Liver (tissue), 9 donors: ENCODE data around the gene TAPT1. TPM values are rescaled to one million over a fixed set of nuclear protein-coding genes. Genes with fewer than 3 reads are reported as not detected.

ENCODE experiments used
- DNase-seq: peaks from one replicate; pipeline ENCODE4 v3.0.0-alpha.2; 2017; ENCODE audit warnings: low spot score
- H3K27ac ChIP-seq, 2 donors: one replicate each; pipeline ENCODE4 v1.7.0; 2013; ENCODE audit warnings: inconsistent platforms in 2 of 2, low read length in 2 of 2, control low read depth in 1 of 2, low read depth in 1 of 2, mild to moderate bottlenecking in 1 of 2
- H3K27me3 ChIP-seq, 4 donors: one replicate each; pipeline versions ENCODE4 v1.6.1 to v1.7.0; 2013; ENCODE audit warnings: low read length in 3 of 4, inconsistent platforms in 1 of 4, mild to moderate bottlenecking in 1 of 4, moderate library complexity in 1 of 4; ENCODE audit not compliant: control insufficient read depth in 4 of 4, insufficient read depth in 4 of 4
- H3K36me3 ChIP-seq, 4 donors: one replicate each; pipeline versions ENCODE4 v1.6.1 to v1.7.0; 2013; ENCODE audit warnings: low read length in 3 of 4, mild to moderate bottlenecking in 3 of 4, low read depth in 1 of 4, moderate library complexity in 1 of 4; ENCODE audit not compliant: control insufficient read depth in 4 of 4, insufficient read depth in 3 of 4
- H3K4me1 ChIP-seq, 4 donors: one replicate each; pipeline versions ENCODE4 v1.6.1 to v1.7.0; 2013; ENCODE audit warnings: low read length in 3 of 4, mild to moderate bottlenecking in 3 of 4, moderate library complexity in 1 of 4; ENCODE audit not compliant: control insufficient read depth in 4 of 4, insufficient read depth in 4 of 4
- H3K4me3 ChIP-seq, 3 donors: one replicate each; pipeline versions ENCODE4 v1.6.1 to v1.7.0; 2013; ENCODE audit warnings: low read length in 3 of 3, control low read depth in 1 of 3, low read depth in 1 of 3, mild to moderate bottlenecking in 1 of 3
- H3K9ac ChIP-seq, 2 donors: one replicate each; pipeline ENCODE4 v1.7.0; 2013; ENCODE audit warnings: low read length in 2 of 2, mild to moderate bottlenecking in 2 of 2, moderate library complexity in 2 of 2, control low read depth in 1 of 2, low read depth in 1 of 2
- H3K9me3 ChIP-seq, 4 donors: one replicate each; pipeline versions ENCODE4 v1.6.1 to v1.7.0; 2013; ENCODE audit warnings: low read length in 3 of 4; ENCODE audit not compliant: control insufficient read depth in 4 of 4
- ATF3 ChIP-seq: IDR thresholded peaks from 2 replicates; pipeline ENCODE4 v1.6.1; 2016; ENCODE audit warnings: antibody characterized with exemption
- EGR1 ChIP-seq, 2 donors: IDR thresholded peaks; 2 replicates each; pipeline ENCODE4 v1.6.1; 2016 to 2018; ENCODE audit warnings: antibody characterized with exemption in 2 of 2, low read depth in 2 of 2
- FOXA1 ChIP-seq: IDR thresholded peaks from 2 replicates; pipeline ENCODE4 v1.6.1; 2016; ENCODE audit warnings: antibody characterized with exemption
- FOXA2 ChIP-seq: IDR thresholded peaks from 2 replicates; pipeline ENCODE4 v1.6.1; 2016; ENCODE audit warnings: antibody characterized with exemption
- HNF4G ChIP-seq: IDR thresholded peaks from 2 replicates; pipeline ENCODE4 v1.6.1; 2016; ENCODE audit warnings: antibody characterized with exemption
- JUND ChIP-seq, 2 donors: IDR thresholded peaks; 2 replicates each; pipeline ENCODE4 v1.6.1; 2016; ENCODE audit warnings: antibody characterized with exemption in 2 of 2
- NR2F2 ChIP-seq: IDR thresholded peaks from 2 replicates; pipeline ENCODE4 v1.6.1; 2016; ENCODE audit warnings: antibody characterized with exemption
- RAD21 ChIP-seq, 2 donors: IDR thresholded peaks; 2 replicates each; pipeline ENCODE4 v1.6.1; 2016; ENCODE audit warnings: antibody characterized with exemption in 2 of 2, mild to moderate bottlenecking in 2 of 2
- RXRA ChIP-seq, 2 donors: IDR thresholded peaks; 2 replicates each; pipeline ENCODE4 v1.6.1; 2017 to 2018; ENCODE audit warnings: antibody characterized with exemption in 2 of 2, mild to moderate bottlenecking in 1 of 2
- SP1 ChIP-seq: IDR thresholded peaks from 2 replicates; pipeline ENCODE4 v1.6.1; 2018; ENCODE audit warnings: antibody characterized with exemption, mild to moderate bottlenecking
- TAF1 ChIP-seq: conservative IDR thresholded peaks from 2 replicates; pipeline ENCODE4 v1.6.1; 2016; ENCODE audit warnings: antibody characterized with exemption, mild to moderate bottlenecking
- YY1 ChIP-seq: IDR thresholded peaks from 2 replicates; pipeline ENCODE4 v1.6.1; 2016; ENCODE audit warnings: antibody characterized with exemption, mild to moderate bottlenecking
- ZBTB33 ChIP-seq: IDR thresholded peaks from 2 replicates; pipeline ENCODE4 v1.6.1; 2016; ENCODE audit warnings: antibody characterized with exemption
- WGBS: extraction: QIAGEN DNeasy Blood & Tissue Kit; methylation state at CpG from one replicate; pipeline ENCODE4 v1.1.7; 2013; 5-methylcytosine and 5-hydroxymethylcytosine counted together
- polyA plus RNA-seq, 2 donors: library from polyadenylated mRNA; stranded (reverse) in 1 of 2; unstranded in 1 of 2; fragments of 200-250 nt in 1 of 2; fragments of >200 nt in 1 of 2; fragmentation: Nextera tagmentation in 1 of 2; extraction: Ambion mirVana in 1 of 2; gene quantifications; one replicate each; pipeline versions ENCODE4 v1.2.1 to v1.2.3, GENCODE V29; 2013 to 2015
- total RNA-seq, 2 donors: library from RNA; depleted of rRNA; stranded (reverse); fragments of >200 nt; gene quantifications; one replicate each; pipeline ENCODE4 v1.2.3, GENCODE V29; 2014
- TF ChIP-seq, protein P1 (sequence below): IDR thresholded peaks from 2 replicates; pipeline ENCODE4 v1.6.1; 2016; ENCODE audit warnings: antibody characterized with exemption, mild to moderate bottlenecking
- TF ChIP-seq, protein P2 (sequence below): fragments of 150-350 bp; IDR thresholded peaks from 2 replicates; pipeline ENCODE4 v1.5.1; 2017; ENCODE audit warnings: improper control_type of control experiment, low read depth, low read length; ENCODE audit not compliant: missing input control
- donor health status: healthy.
- donor health status: healthy.
- donor health status: healthy.
- donor health status: healthy.
- donor health status: healthy.

Gene TAPT1
- total and polyA plus RNA-seq, 4 donors: 12.2 to 53.7 (median 22.1) TPM

GRCh38 chr4:16116019-16116418, 110.3 kb downstream of the TAPT1 start (continued):
- TF ChIP-seq YY1: no peak

GRCh38 chr4:16114546-16114945, 111.7 kb downstream of the TAPT1 start:
- DNase-seq: no peak
- Histone ChIP-seq H3K27ac (no peak overlapping the region), H3K9me3 (no peaks in the 10 kb centered on the region), H3K36me3 (no peaks in the 10 kb centered on the region), H3K27me3 (no peaks in the 10 kb centered on the region), H3K4me1 (no peaks in the 10 kb centered on the region), H3K9ac (no peak overlapping the region), H3K4me3 (no peak overlapping the region)
- TF ChIP-seq ZBTB33 (no peak), SP1 (no peak), RAD21 (IDR thresholded peaks at IDR 0.05) (no peak), RXRA (IDR thresholded peaks at IDR 0.05) (no peak), EGR1 (IDR thresholded peaks at IDR 0.05; ENCODE audit: low read depth in 2 of 2) (no peak), HNF4G (no peak), FOXA2 (no peak), FOXA1 (no peak)
- TF ChIP-seq, protein P1, sequence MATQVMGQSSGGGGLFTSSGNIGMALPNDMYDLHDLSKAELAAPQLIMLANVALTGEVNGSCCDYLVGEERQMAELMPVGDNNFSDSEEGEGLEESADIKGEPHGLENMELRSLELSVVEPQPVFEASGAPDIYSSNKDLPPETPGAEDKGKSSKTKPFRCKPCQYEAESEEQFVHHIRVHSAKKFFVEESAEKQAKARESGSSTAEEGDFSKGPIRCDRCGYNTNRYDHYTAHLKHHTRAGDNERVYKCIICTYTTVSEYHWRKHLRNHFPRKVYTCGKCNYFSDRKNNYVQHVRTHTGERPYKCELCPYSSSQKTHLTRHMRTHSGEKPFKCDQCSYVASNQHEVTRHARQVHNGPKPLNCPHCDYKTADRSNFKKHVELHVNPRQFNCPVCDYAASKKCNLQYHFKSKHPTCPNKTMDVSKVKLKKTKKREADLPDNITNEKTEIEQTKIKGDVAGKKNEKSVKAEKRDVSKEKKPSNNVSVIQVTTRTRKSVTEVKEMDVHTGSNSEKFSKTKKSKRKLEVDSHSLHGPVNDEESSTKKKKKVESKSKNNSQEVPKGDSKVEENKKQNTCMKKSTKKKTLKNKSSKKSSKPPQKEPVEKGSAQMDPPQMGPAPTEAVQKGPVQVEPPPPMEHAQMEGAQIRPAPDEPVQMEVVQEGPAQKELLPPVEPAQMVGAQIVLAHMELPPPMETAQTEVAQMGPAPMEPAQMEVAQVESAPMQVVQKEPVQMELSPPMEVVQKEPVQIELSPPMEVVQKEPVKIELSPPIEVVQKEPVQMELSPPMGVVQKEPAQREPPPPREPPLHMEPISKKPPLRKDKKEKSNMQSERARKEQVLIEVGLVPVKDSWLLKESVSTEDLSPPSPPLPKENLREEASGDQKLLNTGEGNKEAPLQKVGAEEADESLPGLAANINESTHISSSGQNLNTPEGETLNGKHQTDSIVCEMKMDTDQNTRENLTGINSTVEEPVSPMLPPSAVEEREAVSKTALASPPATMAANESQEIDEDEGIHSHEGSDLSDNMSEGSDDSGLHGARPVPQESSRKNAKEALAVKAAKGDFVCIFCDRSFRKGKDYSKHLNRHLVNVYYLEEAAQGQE: no peak
- 91% methylated on average over 6 of the region's 6 CpGs for WGBS

DNA sequence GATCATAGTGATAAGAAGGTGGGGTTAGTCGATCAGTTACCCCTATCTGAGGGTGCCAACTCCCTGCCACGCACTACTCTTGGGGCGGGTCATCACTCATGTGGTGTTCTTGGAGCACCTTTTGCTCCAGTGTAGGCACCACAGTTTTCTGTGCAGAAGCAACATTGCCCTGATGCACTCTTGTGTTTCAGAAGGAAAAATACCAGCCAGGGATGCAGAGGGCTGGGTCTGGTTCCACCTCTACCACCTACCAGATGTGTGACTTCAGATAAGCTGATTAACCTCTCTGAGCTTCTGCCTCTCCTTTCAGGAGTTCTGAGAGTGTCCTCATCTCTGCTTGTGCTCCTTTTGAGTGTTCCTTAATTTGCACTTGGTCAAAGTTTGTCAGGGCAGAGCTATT, 112.5 kb downstream of the TAPT1 start:
- DNase-seq: no peak
- WGBS: 90% methylated on average over 3 of the region's 3 CpGs
- TF ChIP-seq FOXA2 (no peak), YY1 (no peak), ATF3 (no peak), RAD21 (IDR thresholded peaks at IDR 0.05) (no peak), JUND (IDR thresholded peaks at IDR 0.05) (no peak), TAF1 (no peak), NR2F2 (no peak), EGR1 (IDR thresholded peaks at IDR 0.05; ENCODE audit: low read depth in 2 of 2) (no peak), ZBTB33 (no peak), HNF4G (no peak)
- TF ChIP-seq, protein P2, sequence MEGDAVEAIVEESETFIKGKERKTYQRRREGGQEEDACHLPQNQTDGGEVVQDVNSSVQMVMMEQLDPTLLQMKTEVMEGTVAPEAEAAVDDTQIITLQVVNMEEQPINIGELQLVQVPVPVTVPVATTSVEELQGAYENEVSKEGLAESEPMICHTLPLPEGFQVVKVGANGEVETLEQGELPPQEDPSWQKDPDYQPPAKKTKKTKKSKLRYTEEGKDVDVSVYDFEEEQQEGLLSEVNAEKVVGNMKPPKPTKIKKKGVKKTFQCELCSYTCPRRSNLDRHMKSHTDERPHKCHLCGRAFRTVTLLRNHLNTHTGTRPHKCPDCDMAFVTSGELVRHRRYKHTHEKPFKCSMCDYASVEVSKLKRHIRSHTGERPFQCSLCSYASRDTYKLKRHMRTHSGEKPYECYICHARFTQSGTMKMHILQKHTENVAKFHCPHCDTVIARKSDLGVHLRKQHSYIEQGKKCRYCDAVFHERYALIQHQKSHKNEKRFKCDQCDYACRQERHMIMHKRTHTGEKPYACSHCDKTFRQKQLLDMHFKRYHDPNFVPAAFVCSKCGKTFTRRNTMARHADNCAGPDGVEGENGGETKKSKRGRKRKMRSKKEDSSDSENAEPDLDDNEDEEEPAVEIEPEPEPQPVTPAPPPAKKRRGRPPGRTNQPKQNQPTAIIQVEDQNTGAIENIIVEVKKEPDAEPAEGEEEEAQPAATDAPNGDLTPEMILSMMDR: no peak
- TF ChIP-seq, protein P1: no peak

More for the DNA sequence above, 112.5 kb downstream of the TAPT1 start:
- Histone ChIP-seq H3K4me1 (no peaks in the 10 kb centered on the region), H3K4me3 (no peak overlapping the region), H3K9me3 (no peaks in the 10 kb centered on the region), H3K27me3 (no peaks in the 10 kb centered on the region), H3K27ac (no peak overlapping the region), H3K9ac (no peak overlapping the region), H3K36me3 (no peaks in the 10 kb centered on the region)
